Stimulated activated effector memory CD8-positive, alpha-beta T cell treated with anti-CD3 and anti-CD28 coated beads, Interleukin-12 subunit alpha, Interleukin-12 subunit beta, amount 100 ng/mL, for 72 hours (primary cell): ENCODE measurements around the gene DLG2.
"Not testable (repeated sequence)": the region's sequence is repeated elsewhere in the genome, so short reads cannot be mapped to it uniquely, and the experiment has no call there.

Experiments used
- ATAC-seq: fragments of 150-1000 bp; cut with Tn5 transposase; 2 replicates; pipeline ENCODE4 v1.10.0; 2021
- DNase-seq, 2 donors: peaks; one replicate each; pipeline ENCODE4 v3.0.0; 2021 to 2022; ENCODE audit warnings: low spot score in 2 of 2
- H3K27ac Mint-ChIP-seq: one replicate; pipeline ENCODE4 v1.8.0; 2022; ENCODE audit warnings: mild to moderate bottlenecking, mixed read lengths
- H3K36me3 Mint-ChIP-seq: one replicate; pipeline ENCODE4 v1.8.0; 2022; ENCODE audit warnings: mild to moderate bottlenecking, mixed read lengths
- H3K4me1 Mint-ChIP-seq: one replicate; pipeline ENCODE4 v1.8.0; 2022; ENCODE audit warnings: mixed read lengths
- H3K4me3 Mint-ChIP-seq: one replicate; pipeline ENCODE4 v1.8.0; 2022; ENCODE audit warnings: mild to moderate bottlenecking, mixed read lengths
- H3K9me3 Mint-ChIP-seq: one replicate; pipeline ENCODE4 v1.8.0; 2022; ENCODE audit warnings: mixed read lengths

Gene DLG2

GRCh38 chr11:85027346-85027745, 599.8 kb downstream of the DLG2 start:
- peaks cover 10% of the 10 kb centered on the region for H3K9me3 Mint-ChIP-seq
- no peak overlapping the region for H3K4me3 Mint-ChIP-seq
- no peaks in the 10 kb centered on the region for H3K4me1 Mint-ChIP-seq
- H3K27ac Mint-ChIP-seq = no peak overlapping the region
- no peak for DNase-seq
- no peaks in the 10 kb centered on the region for H3K36me3 Mint-ChIP-seq
- no peak for ATAC-seq

GRCh38 chr11:85021058-85021457, 606.1 kb downstream of the DLG2 start:
- DNase-seq (no peak), ATAC-seq (no peak)
- Mint-ChIP-seq H3K4me3 (no peak overlapping the region), H3K9me3 (peaks cover 12% of the 10 kb centered on the region), H3K4me1 (no peaks in the 10 kb centered on the region), H3K27ac (no peak overlapping the region), H3K36me3 (no peaks in the 10 kb centered on the region)

GRCh38 chr11:84993386-84993785, 633.8 kb downstream of the DLG2 start:
- H3K9me3 Mint-ChIP-seq = peaks cover 33% of the 10 kb centered on the region
- H3K4me3 Mint-ChIP-seq = no peak overlapping the region
- DNase-seq (no peak), ATAC-seq (no peak)
- no peaks in the 10 kb centered on the region for H3K4me1 Mint-ChIP-seq
- H3K27ac Mint-ChIP-seq = no peak overlapping the region
- no peaks in the 10 kb centered on the region for H3K36me3 Mint-ChIP-seq

GRCh38 chr11:84990141-84990540, 637.0 kb downstream of the DLG2 start:
- Mint-ChIP-seq H3K4me1 (no peaks in the 10 kb centered on the region), H3K27ac (no peak overlapping the region), H3K9me3 (peaks cover 35% of the 10 kb centered on the region), H3K4me3 (no peak overlapping the region), H3K36me3 (no peaks in the 10 kb centered on the region)
- no peak for ATAC-seq
- DNase-seq = no peak

- H3K27ac Mint-ChIP-seq, DNase-seq, H3K4me1 Mint-ChIP-seq, H3K4me3 Mint-ChIP-seq, ATAC-seq, H3K36me3 Mint-ChIP-seq: not testable (repeated sequence)
- peaks cover 41% of the 10 kb centered on the region for H3K9me3 Mint-ChIP-seq
Observed at GRCh38 chr11:84987686-84988187, 639.4 kb downstream of the DLG2 start.

GRCh38 chr11:84981301-84981700, 645.8 kb downstream of the DLG2 start:
- Mint-ChIP-seq H3K4me3 (no peak overlapping the region), H3K36me3 (no peaks in the 10 kb centered on the region), H3K4me1 (no peaks in the 10 kb centered on the region), H3K27ac (no peak overlapping the region), H3K9me3 (peaks cover 26% of the 10 kb centered on the region)
- no peak for DNase-seq
- ATAC-seq = no peak

- ATAC-seq (no peak), DNase-seq (no peak)
- Mint-ChIP-seq H3K4me3 (no peak overlapping the region), H3K9me3 (peaks cover 16% of the 10 kb centered on the region), H3K27ac (no peak overlapping the region), H3K36me3 (no peaks in the 10 kb centered on the region), H3K4me1 (no peaks in the 10 kb centered on the region)
Observed at GRCh38 chr11:84969103-84969502, 658.0 kb downstream of the DLG2 start.

GRCh38 chr11:84965484-84965883, 661.7 kb downstream of the DLG2 start:
- no peak overlapping the region for H3K4me3 Mint-ChIP-seq
- no peaks in the 10 kb centered on the region for H3K36me3 Mint-ChIP-seq
- no peak overlapping the region for H3K27ac Mint-ChIP-seq
- ATAC-seq = no peak
- no peaks in the 10 kb centered on the region for H3K4me1 Mint-ChIP-seq
- DNase-seq = no peak
- H3K9me3 Mint-ChIP-seq = peaks cover 16% of the 10 kb centered on the region

- Mint-ChIP-seq H3K27ac (no peak overlapping the region), H3K36me3 (no peaks in the 10 kb centered on the region), H3K4me1 (no peaks in the 10 kb centered on the region), H3K4me3 (no peak overlapping the region), H3K9me3 (peaks cover 20% of the 10 kb centered on the region)
- no peak for ATAC-seq
- DNase-seq = no peak
Observed at GRCh38 chr11:84963240-84963639, 663.9 kb downstream of the DLG2 start.

- peaks cover 20% of the 10 kb centered on the region for H3K9me3 Mint-ChIP-seq
- no peak overlapping the region for H3K27ac Mint-ChIP-seq
- H3K4me3 Mint-ChIP-seq = no peak overlapping the region
- no peaks in the 10 kb centered on the region for H3K4me1 Mint-ChIP-seq
- H3K36me3 Mint-ChIP-seq = no peaks in the 10 kb centered on the region
- DNase-seq (no peak), ATAC-seq (no peak)
Observed at GRCh38 chr11:84962018-84962417, 665.1 kb downstream of the DLG2 start.

GRCh38 chr11:84958295-84958694, 668.8 kb downstream of the DLG2 start:
- Mint-ChIP-seq H3K9me3 (peaks cover 21% of the 10 kb centered on the region), H3K27ac (no peak overlapping the region), H3K4me3 (no peak overlapping the region), H3K36me3 (no peaks in the 10 kb centered on the region), H3K4me1 (no peaks in the 10 kb centered on the region)
- ATAC-seq = no peak
- no peak for DNase-seq

GRCh38 chr11:84950569-84951270, 676.4 kb downstream of the DLG2 start:
- Mint-ChIP-seq H3K27ac (no peak overlapping the region), H3K36me3 (no peaks in the 10 kb centered on the region), H3K4me3 (no peak overlapping the region), H3K9me3 (peaks cover 27% of the 10 kb centered on the region), H3K4me1 (no peaks in the 10 kb centered on the region)
- ATAC-seq (no peak), DNase-seq (no peak)

GRCh38 chr11:84947970-84948580, 679.1 kb downstream of the DLG2 start:
- H3K4me3 Mint-ChIP-seq = no peak overlapping the region
- H3K4me1 Mint-ChIP-seq = no peaks in the 10 kb centered on the region
- H3K9me3 Mint-ChIP-seq = peaks cover 32% of the 10 kb centered on the region
- ATAC-seq (no peak), DNase-seq (no peak)
- H3K36me3 Mint-ChIP-seq = no peaks in the 10 kb centered on the region
- H3K27ac Mint-ChIP-seq = no peak overlapping the region

GRCh38 chr11:84947070-84947469, 680.1 kb downstream of the DLG2 start:
- H3K27ac Mint-ChIP-seq = no peak overlapping the region
- no peaks in the 10 kb centered on the region for H3K4me1 Mint-ChIP-seq
- peaks cover 35% of the 10 kb centered on the region for H3K9me3 Mint-ChIP-seq
- no peak overlapping the region for H3K4me3 Mint-ChIP-seq
- no peaks in the 10 kb centered on the region for H3K36me3 Mint-ChIP-seq
- ATAC-seq (no peak), DNase-seq (no peak)

GRCh38 chr11:84930863-84931262, 696.3 kb downstream of the DLG2 start:
- peaks cover 23% of the 10 kb centered on the region for H3K9me3 Mint-ChIP-seq
- no peak for DNase-seq
- no peaks in the 10 kb centered on the region for H3K4me1 Mint-ChIP-seq
- no peak for ATAC-seq
- no peaks in the 10 kb centered on the region for H3K36me3 Mint-ChIP-seq
- no peak overlapping the region for H3K27ac Mint-ChIP-seq
- H3K4me3 Mint-ChIP-seq = no peak overlapping the region

GRCh38 chr11:84929738-84930137, 697.4 kb downstream of the DLG2 start:
- no peak for ATAC-seq
- DNase-seq = no peak
- H3K4me3 Mint-ChIP-seq = no peak overlapping the region
- no peak overlapping the region for H3K27ac Mint-ChIP-seq
- peaks cover 22% of the 10 kb centered on the region for H3K9me3 Mint-ChIP-seq
- no peaks in the 10 kb centered on the region for H3K36me3 Mint-ChIP-seq
- H3K4me1 Mint-ChIP-seq = no peaks in the 10 kb centered on the region
